Heart left ventricle (tissue), 16 donors: ENCODE measurements around the gene FTL. TPM values are rescaled to one million over a fixed set of nuclear protein-coding genes. Genes with fewer than 3 reads are reported as not detected.

Experiments
- ATAC-seq, 4 donors: fragments of 200-7000 bp; cut with Tn5 transposase; one replicate each; pipeline ENCODE4 v1.9.1; 2020 to 2022; ENCODE audit warnings: moderate library complexity in 4 of 4, mild to moderate bottlenecking in 3 of 4, moderate number of reproducible peaks in 1 of 4
- DNase-seq, 5 donors: peaks; one replicate each; pipeline ENCODE4 v3.0.0-alpha.2; 2020
- H3K27ac ChIP-seq, 12 donors: fragments of 200-600 bp; sonication (generic) in 4 of 12; one replicate each; pipeline versions ENCODE4 v1.5.0 to v1.8.0; 2016 to 2022; ENCODE audit warnings: mild to moderate bottlenecking in 2 of 12
- H3K27me3 ChIP-seq, 9 donors: fragments of 200-600 bp; sonication (generic) in 2 of 9; one replicate each; pipeline versions ENCODE4 v1.5.1 to v1.8.0; 2016 to 2022; ENCODE audit warnings: mild to moderate bottlenecking in 3 of 9
- H3K36me3 ChIP-seq, 9 donors: fragments of 200-600 bp; sonication (generic) in 2 of 9; one replicate each; pipeline versions ENCODE4 v1.5.0 to v1.8.0; 2018 to 2022; ENCODE audit warnings: mild to moderate bottlenecking in 2 of 9
- H3K4me1 ChIP-seq, 12 donors: fragments of 200-600 bp; sonication (generic) in 4 of 12; one replicate each; pipeline versions ENCODE4 v1.5.0 to v1.8.0; 2016 to 2022; ENCODE audit warnings: mild to moderate bottlenecking in 3 of 12
- H3K4me3 ChIP-seq, 12 donors: fragments of 200-600 bp; sonication (generic) in 4 of 12; one replicate each; pipeline versions ENCODE4 v1.5.0 to v1.8.0; 2017 to 2022; ENCODE audit warnings: mild to moderate bottlenecking in 9 of 12, moderate library complexity in 4 of 12
- H3K9me3 ChIP-seq, 12 donors: fragments of 200-600 bp; sonication (generic) in 4 of 12; one replicate each; pipeline versions ENCODE4 v1.5.0 to v1.8.0; 2016 to 2022; ENCODE audit warnings: mild to moderate bottlenecking in 1 of 12
- POLR2A ChIP-seq, 2 donors: fragments of 450-650 bp; IDR thresholded peaks; one replicate each; pipeline ENCODE4 v1.6.1; 2017; ENCODE audit warnings: antibody characterized with exemption in 2 of 2, mild to moderate bottlenecking in 2 of 2, moderate library complexity in 2 of 2
- WGBS, 4 donors: extraction: QIAGEN DNeasy Blood & Tissue Kit in 2 of 4; methylation state at CpG; one replicate each; pipeline versions ENCODE4 v1.1.5 to v1.1.7; 2013 to 2018; 5-methylcytosine and 5-hydroxymethylcytosine counted together
- intact Hi-C, 10 donors: fragments of 100-400 bp; cut with DNase I; formaldehyde crosslinking; loops; one replicate each; pipeline versions ENCODE4 v1.11.1 to v1.14.2; 2022
- polyA plus RNA-seq, 2 donors: library from polyadenylated mRNA; stranded (reverse); fragments of 200-250 nt; gene quantifications; one replicate each; pipeline ENCODE4 v1.2.3, GENCODE V29; 2013
- total RNA-seq, 9 donors: library from RNA; depleted of rRNA in 2 of 9; stranded (reverse); fragments of >200 nt in 2 of 9; fragmentation: NEBNext Ultra II Directional in 3 of 9; extraction: Animal tissue kit (Norgen Biotek cat#: 25700) in 3 of 9; gene quantifications; one replicate each; pipeline versions ENCODE4 v1.1.0 to v1.2.4, GENCODE V29; 2016 to 2023
- TF ChIP-seq, protein P1 (sequence below), 12 donors: fragments of 200-600 bp; sonication (generic) in 4 of 12; IDR thresholded peaks; one replicate each; pipeline versions ENCODE4 v1.5.0 to v1.8.0; 2018 to 2022; ENCODE audit warnings: antibody characterized with exemption in 12 of 12, mild to moderate bottlenecking in 5 of 12
- donor health status: ischemic (EF 13 %, LVEDD 7.1; RV severe dilation, severe dysfunction).
- donor health status: healthy with polysubstance abuse.
- donor health status: DM: no; HTN: yes; CAD: no.
- donor health status: DM: no; HTN: no; CAD: no.
- donor health status: ischemic (EF 25% LVEDD 6.9; RV normal size, moderate dysfunction).
- donor health status: ischemic (EF 25% LVEDD 5.7; RV mildly dilated, moderate dysfunction).
- donor health status: healthy.
- donor health status: DM: yes; HTN: yes; CAD: no.
- donor health status: ischemic (EF 35%, LVEDD 5.7; RV mildly dilated, moderate dysfunction).
- donor health status: nonischemic (EF 11% LVEDD 7.7; RV severe dilation, severe dysfunction).
- donor health status: DM: yes; HTN: yes; CAD: no.
- donor health status: PGD.
- donor health status: ischemic (EF 29% LVEDD 5.4; RV normal size, mild dysfunction).
- donor health status: nonischemic (EF 23%, LVEDD 6.1; RV moderate dilation, normal function).

Gene FTL
- total and polyA plus RNA-seq, 11 donors: 484 to 6,770 (median 857) TPM

DNA sequence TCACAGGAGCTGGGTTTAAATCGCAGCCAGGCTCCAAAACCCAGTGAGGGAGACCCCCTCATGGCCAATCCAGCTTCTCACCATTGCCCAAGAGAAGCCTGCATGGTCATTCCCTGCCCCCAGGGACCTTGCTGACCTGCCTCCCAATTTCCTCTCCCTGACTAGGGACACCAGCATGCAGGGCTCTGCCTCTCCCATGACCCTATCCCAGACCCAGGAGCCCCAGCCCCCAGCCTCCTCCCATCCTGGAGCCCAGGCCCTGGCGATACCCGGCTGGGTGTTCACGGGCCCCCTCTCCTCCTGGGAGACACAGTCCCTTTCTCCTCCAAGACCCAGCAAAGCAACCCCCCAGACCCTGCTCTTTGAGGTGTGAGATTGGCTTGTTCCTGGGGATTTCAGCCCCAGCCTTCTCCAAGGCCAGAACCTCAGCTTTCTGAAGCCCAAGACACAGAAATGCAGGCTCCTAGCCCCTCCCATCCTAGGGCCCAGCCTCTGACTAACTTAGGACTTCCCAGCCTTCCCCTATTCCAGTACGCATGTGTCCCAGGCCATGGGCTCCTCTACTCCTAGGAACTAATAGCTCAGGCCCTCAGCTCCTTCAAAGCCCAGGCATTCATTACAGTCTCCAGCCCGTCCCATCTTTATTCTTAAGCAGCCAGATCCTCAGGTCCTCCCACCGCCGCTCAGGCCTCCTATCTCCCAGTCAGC is 26.9 kb downstream of the FTL start:
- intact Hi-C loops: loop anchor here in 4 of 10 donors (5.0 to 10.0 kb wide), 4 partner anchors 155 to 223 kb away; no protein-coding TSS in a partner anchor
- ATAC-seq (peak; percentile 16 to 57 (median 46)), DNase-seq (peak in 4 of 5 donors; percentile 73 to 78 (median 74))
- H3K27me3 ChIP-seq: no peaks in the 10 kb centered on the region
- 15 to 21% (median 19%) methylated on average over 8 of the region's 8 CpGs for WGBS, 4 donors
- H3K9me3 ChIP-seq: no peaks in the 10 kb centered on the region
- TF ChIP-seq, protein P1, sequence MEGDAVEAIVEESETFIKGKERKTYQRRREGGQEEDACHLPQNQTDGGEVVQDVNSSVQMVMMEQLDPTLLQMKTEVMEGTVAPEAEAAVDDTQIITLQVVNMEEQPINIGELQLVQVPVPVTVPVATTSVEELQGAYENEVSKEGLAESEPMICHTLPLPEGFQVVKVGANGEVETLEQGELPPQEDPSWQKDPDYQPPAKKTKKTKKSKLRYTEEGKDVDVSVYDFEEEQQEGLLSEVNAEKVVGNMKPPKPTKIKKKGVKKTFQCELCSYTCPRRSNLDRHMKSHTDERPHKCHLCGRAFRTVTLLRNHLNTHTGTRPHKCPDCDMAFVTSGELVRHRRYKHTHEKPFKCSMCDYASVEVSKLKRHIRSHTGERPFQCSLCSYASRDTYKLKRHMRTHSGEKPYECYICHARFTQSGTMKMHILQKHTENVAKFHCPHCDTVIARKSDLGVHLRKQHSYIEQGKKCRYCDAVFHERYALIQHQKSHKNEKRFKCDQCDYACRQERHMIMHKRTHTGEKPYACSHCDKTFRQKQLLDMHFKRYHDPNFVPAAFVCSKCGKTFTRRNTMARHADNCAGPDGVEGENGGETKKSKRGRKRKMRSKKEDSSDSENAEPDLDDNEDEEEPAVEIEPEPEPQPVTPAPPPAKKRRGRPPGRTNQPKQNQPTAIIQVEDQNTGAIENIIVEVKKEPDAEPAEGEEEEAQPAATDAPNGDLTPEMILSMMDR (IDR thresholded peaks at IDR 0.05): no peak
- peak in 1 of 2 donors; percentile 55 for TF ChIP-seq POLR2A (IDR thresholded peaks at IDR 0.05)
- H3K4me3 ChIP-seq: peak overlapping the region; percentile 56 to 99 (median 82)
- peak overlapping the region; percentile 61 to 99 (median 96) for H3K27ac ChIP-seq
- peaks cover 0 to 27% (median 20%) of the 10 kb centered on the region in 9 donors for H3K36me3 ChIP-seq
- H3K4me1 ChIP-seq: peaks cover 6 to 48% (median 35%) of the 10 kb centered on the region in 12 donors

DNA sequence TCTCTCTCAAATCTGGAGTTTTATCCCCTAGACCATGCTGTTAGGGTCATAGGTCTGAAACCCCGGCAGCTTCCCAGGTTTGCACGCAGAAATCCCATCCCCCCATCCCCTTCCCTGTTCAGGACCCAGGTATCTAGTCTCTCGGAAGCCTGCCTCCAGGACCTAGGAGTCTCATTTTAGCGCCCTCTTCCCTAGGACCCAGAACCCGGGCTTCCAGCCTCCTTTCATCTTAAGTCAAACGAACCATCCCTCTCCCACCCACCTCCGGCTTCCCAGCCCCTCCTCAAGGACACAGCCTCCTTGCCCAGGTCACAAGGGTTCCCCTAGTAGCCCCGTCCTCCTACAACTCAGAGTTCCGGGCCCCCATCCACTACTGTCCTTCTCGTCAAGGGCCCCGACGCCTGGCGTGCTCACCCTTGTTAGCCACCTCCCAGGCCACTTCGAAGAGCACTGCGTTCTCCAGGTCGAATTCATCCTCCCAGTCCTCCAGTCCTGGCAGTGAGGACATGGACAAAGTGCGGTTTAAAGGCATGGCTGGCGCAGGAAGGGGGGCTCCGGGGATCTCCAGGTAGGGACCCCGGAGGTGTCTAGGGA is 27.6 kb downstream of the FTL start:
- Histone ChIP-seq H3K9me3 (no peaks in the 10 kb centered on the region), H3K4me3 (peak overlapping the region; percentile 56 to 99 (median 82)), H3K4me1 (peaks cover 6 to 48% (median 35%) of the 10 kb centered on the region in 12 donors), H3K27ac (peak overlapping the region; percentile 61 to 99 (median 96)), H3K36me3 (peaks cover 0 to 25% (median 16%) of the 10 kb centered on the region in 9 donors), H3K27me3 (no peaks in the 10 kb centered on the region)
- intact Hi-C loops: loop anchor here in 4 of 10 donors (5.0 to 10.0 kb wide), 4 partner anchors 155 to 222 kb away; no protein-coding TSS in a partner anchor
- DNase-seq (peak in 1 of 5 donors; percentile 48), ATAC-seq (peak in 3 of 4 donors; percentile 0 to 2 (median 2))
- WGBS, 4 donors: 0 to 1% (median 1%) methylated on average over 16 to 20 of the region's 20 CpGs
- TF ChIP-seq, protein P1 (IDR thresholded peaks at IDR 0.05): no peak
- no peak for TF ChIP-seq POLR2A (IDR thresholded peaks at IDR 0.05)

DNA sequence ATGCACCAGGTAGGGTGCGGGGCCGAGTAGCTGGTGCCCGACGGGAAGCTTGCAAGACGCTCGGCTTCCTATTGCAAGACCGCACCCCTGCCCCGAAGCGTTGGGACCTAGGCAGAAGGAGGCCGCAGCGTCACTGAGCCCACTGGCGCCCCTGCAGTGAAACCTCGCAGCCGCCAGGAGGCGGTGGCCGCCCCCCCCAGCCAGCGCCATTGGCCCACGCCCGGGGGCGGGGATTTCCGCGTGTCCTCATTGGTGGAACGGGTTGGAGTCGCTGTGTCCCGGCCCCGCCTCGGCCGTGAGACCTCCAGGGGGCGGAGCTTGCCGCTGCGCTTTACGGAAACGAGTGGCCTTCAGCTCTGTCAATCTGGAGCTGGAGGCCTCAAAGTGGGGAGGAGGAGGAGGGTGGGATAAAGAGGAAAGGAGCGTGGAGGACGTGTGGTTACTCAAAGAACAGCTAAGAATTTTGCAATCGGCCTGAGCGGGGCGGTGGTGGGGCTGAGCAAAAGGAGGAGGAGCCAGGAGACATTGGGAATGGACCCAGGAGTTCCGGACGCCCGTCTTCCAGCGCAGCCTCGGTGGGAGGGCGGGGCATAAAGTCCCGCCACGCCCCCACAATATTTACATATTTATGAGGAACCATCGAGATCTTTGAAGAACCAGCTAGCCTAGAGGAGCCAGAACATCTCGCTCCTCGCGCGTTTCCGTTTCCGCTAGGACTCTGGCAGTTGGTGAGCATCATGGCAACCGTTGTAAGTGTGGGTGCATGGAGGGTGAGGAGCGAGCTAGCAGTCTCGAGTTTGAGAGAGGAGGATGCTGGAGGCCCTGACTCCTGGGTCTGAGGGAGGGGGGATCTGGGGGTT is 28.3 kb downstream of the FTL start, which contains the start of the genes GYS1 and RUVBL2:
Gene GYS1 (minus strand): TSS at position 135 of the 860 bp plus-strand sequence. CDS start 197 bp downstream, outside the sequence.
Gene RUVBL2 (plus strand): TSS at position 713 of the 860 bp plus-strand sequence. CDS start 25 bp downstream, at position 738.
- intact Hi-C loops: loop anchor here in 4 of 10 donors (5.0 to 10.0 kb wide), 4 partner anchors 154 to 221 kb away; no protein-coding TSS in a partner anchor
- H3K27ac ChIP-seq: peak within 1 kb of the TSS; percentile 86 to 99 (median 96)
- peak; percentile 99 to 100 (median 100) for DNase-seq
- H3K36me3 ChIP-seq: peaks cover 0 to 19% (median 9%) of the 10 kb centered on the region in 9 donors
- ATAC-seq: peak; percentile 91 to 94 (median 94)
- H3K27me3 ChIP-seq: no peaks in the 10 kb centered on the region
- WGBS, 4 donors: 0% methylated on average over 35 to 56 of the region's 56 CpGs
- TF ChIP-seq, protein P1 (IDR thresholded peaks at IDR 0.05): peak; percentile 92 to 100 (median 98)
- peak; percentile 77 to 98 for TF ChIP-seq POLR2A (IDR thresholded peaks at IDR 0.05)
- H3K4me1 ChIP-seq: peaks cover 6 to 51% (median 35%) of the 10 kb centered on the region in 12 donors
- H3K9me3 ChIP-seq: no peaks in the 10 kb centered on the region
- H3K4me3 ChIP-seq: peak within 1 kb of the TSS; percentile 56 to 99 (median 82)
